GM19463 (cell line): ENCODE data around the gene SF3A2.

Source experiments
- ATAC-seq: cut with Tn5 transposase; IDR thresholded peaks from one replicate; pipeline ENCODE4 v1.9.1; 2021; ENCODE audit warnings: mild to moderate bottlenecking, moderate library complexity; ENCODE audit not compliant: unreplicated experiment

SF3A2 gene

DNA sequence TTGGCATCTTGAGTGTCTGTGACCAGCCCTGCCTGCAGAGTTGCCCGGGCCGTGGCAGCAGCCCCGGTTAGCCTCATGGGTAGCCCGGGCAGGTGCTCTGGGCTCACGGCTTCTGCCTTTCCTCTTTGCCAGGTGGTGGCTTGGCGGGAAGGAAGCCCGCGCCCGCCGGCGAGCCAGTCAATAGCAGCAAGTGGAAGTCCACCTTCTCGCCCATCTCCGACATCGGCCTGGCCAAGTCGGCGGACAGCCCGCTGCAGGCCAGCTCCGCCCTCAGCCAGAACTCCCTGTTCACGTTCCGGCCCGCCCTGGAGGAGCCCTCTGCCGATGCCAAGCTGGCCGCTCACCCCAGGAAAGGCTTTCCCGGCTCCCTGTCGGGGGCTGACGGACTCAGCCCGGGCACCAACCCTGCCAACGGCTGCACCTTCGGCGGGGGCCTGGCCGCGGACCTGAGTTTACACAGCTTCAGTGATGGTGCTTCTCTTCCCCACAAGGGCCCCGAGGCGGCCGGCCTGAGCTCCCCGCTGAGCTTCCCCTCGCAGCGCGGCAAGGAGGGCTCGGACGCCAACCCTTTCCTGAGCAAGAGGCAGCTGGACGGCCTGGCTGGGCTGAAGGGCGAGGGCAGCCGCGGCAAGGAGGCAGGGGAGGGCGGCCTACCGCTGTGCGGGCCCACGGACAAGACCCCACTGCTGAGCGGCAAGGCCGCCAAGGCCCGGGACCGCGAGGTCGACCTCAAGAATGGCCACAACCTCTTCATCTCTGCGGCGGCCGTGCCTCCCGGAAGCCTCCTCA lies 10.4 kb upstream of the SF3A2 start:
- no peak for ATAC-seq

DNA sequence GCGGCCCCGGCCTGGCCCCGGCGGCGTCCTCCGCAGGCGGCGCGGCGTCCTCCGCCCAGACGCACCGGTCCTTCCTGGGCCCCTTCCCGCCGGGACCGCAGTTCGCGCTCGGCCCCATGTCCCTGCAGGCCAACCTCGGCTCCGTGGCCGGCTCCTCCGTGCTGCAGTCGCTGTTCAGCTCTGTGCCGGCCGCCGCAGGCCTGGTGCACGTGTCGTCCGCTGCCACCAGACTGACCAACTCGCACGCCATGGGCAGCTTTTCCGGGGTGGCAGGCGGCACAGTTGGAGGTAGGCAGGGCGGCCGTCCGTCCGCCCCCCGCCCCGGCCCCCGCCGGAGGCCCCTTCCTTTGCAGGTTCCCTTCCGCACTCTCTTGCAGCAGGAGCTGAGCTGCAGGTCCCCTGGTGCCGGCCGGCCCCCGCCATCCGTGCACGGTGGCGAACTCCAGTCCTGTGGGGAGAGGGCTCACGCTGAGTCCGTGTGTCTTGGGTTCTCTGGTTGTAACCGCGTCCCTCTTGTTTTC lies 9.7 kb upstream of the SF3A2 start:
- ATAC-seq = no peak

DNA sequence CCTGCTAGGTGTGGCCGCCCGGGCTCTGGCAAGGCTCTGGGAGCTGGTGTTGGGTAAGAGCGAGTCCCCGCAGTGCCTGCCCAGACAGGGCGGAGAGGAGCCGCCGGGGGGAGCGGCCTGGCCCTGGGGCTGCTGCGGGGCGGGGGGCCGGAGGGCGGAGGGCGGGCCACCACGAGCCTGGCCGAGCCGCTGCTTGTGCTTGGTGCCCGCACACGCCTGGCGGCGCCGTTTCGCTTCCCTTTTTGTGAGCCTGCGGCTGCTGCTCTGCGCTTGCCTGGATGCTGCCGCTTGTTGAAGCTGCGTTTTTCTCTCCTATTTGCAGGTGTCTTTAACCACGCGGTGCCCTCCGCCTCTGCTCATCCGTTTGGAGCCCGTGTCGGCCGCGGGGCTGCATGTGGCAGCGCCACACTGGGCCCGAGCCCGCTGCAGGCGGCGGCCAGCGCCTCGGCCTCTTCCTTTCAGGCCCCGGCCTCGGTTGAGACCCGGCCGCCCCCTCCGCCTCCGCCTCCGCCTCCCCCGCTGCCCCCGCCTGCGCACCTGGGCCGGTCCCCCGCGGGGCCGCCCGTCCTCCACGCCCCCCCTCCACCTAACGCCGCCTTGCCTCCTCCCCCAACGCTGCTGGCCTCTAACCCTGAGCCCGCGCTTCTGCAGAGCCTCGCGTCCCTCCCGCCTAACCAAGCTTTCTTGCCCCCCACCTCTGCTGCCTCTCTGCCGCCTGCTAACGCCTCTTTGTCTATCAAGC lies 9.0 kb upstream of the SF3A2 start:
- ATAC-seq = no peak

DNA sequence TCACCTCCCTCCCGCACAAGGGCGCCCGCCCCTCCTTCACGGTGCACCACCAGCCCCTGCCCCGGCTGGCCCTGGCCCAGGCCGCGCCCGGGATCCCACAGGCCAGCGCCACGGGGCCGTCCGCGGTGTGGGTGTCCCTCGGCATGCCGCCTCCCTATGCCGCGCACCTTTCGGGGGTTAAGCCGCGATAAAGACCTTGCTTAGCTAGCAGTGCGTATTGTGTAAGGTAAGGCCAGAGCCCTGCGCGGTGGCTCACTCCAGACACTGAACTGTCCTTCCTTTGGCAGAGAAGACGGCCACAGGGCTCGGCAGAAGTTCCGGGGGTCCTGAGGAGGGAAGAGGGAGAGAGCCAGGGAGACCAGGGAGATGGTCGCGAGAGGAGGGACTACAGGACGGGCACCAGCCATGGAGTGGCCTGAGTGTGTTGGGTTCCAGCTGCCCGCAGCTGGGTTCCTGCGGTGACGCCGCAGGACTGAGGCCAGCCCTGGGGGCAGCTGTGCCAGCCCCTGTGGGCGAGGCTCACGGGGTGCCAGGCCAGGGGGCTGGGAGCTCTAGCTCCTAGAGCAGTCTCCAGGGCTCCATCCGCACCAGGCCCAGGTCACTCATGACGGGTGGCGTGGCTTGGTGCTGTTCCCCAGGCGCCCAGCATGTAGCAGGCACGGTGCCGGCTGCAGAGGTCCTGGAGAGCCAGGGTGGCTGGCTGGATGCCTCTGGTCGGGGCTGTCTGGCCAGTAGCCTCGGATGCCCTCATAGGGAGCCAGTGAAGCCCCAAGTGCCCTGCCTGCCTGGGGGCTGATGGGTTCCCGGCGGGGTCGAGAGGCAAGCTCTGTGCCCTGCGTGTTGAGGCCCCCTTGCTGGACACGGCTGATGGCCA lies 8.2 kb upstream of the SF3A2 start:
- no peak for ATAC-seq

DNA sequence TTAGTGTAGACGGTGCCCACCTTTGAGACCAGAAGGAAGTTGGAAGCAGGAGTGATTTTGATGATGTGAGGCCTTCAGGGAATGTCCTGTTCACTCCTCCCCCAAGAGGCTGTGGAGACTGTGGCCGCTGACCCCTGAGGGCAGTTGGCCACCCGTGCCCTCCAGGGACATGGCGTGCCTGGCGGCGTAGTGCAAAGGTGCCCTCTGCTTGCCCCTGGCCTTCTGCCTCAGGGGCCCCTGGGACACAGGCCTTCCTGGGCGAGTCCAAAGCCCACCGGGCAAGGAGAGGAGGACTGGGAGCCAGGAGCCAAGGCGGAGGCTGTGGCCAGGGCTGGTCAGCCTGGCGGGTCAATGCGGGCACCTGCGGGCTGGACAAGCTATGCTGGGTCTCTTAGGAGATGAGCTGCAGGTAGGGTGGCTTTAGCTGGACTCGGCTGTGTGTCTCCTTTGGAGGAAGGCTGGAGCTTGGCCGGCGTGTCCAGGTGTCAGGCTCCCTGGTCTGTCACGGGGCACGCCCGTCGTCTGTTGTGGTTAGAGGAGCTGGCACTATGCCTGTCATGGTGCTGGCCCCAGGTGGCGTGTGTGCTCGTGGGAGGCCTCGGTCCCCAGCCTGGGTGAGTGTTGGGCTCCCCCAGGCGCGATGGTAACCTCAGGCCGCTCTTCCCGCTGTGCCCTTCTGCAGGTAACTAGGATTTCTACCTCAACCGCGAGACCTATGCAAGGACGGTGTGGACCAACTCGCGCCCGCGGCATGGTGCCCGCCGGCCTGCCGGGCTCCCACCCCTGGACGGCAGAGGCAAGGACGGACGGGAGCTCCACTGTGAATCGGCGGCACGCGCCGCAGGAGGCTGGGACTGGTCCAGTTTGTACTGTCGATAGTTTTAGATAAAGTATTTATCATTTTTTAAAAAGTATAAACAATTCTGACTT lies 7.3 kb upstream of the SF3A2 start:
- no peak for ATAC-seq

DNA sequence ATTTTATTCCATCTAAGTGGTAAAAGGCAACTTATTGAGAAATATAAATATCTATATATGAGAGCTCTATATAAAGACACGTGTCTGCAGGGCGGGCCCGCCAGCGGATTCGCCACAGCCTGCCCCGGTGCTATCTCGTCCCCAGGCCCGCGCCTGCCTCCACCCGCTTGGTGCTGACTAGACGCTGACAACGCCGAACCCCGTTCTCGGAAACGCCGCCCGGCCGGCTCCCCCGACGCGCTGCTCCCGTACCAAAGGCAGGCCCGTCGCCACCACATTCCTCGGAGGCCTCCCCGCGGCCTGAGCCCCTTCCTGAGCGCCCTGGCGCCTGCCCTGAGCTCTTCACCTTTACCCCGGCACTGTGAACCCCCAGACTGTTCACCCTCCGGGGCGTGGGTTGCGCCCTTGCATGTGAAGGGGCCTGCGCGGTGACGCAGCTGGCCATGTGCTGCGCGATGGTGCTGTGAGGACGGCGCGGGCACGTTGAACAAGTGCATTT lies 6.5 kb upstream of the SF3A2 start:
- no peak for ATAC-seq

DNA sequence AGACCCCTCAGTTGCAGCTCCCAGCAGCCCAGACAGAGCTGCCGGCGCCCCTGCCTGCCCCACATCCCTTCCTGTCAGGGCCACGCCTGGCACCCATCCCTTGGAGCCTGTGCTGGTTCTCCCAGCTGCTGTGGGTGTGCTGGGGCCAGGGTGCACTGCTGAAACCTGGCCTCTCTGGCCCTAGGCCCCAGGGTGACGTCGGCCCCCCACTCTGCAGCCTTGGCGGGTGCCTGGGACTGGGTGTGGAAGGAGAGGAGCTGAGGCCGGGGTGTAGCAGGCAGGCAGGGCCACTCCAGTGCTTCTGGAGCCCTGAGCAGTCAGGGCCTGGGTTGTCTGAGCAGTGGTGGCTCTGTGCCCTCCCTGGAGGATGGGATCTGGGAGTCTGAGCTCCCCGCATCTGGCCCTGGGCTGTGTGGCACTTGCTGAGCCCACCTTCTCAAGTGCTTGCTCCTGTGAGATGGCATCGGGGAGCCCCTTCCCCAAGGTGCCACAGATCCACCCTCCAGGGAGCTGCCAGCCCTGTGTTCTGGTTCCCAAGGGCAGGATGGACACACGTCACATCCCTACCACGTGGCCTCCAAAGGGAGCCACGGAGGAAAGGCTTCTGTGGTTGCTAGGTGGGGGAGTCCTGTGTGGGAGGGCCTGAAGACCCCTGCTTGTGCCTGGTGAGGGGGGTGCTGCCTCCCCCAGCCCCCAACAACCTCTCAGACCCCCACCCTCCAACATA lies 5.7 kb upstream of the SF3A2 start:
- ATAC-seq = no peak

DNA sequence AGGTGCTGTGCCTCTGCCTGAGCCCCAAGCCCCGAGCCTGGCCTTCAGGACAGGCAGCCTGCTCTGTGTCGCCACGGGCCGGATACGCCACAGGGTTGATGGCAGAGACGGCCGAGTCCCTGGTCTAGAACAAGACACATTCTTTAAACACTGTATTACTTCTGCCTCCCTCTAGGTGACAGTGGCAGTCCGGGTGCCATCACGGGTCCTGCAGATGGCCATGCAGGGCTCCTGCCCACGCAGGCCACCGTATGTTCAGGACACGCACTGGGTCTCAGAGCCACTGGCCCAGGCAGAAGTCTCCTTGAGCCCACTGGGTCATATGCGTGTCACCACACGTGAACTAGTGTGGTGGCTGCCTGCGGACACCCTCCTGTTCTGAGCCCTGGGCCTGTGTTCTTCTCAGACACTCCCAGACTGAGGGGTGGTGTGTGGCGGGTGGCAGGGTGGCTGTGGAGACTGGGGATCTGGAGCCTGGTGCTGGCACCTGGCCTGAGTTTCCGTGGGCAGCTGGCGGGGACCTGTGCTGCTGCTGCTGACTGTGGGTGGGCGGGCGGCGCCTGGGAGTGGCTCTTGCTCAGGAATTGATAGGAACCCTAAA lies 4.9 kb upstream of the SF3A2 start:
- ATAC-seq = no peak

DNA sequence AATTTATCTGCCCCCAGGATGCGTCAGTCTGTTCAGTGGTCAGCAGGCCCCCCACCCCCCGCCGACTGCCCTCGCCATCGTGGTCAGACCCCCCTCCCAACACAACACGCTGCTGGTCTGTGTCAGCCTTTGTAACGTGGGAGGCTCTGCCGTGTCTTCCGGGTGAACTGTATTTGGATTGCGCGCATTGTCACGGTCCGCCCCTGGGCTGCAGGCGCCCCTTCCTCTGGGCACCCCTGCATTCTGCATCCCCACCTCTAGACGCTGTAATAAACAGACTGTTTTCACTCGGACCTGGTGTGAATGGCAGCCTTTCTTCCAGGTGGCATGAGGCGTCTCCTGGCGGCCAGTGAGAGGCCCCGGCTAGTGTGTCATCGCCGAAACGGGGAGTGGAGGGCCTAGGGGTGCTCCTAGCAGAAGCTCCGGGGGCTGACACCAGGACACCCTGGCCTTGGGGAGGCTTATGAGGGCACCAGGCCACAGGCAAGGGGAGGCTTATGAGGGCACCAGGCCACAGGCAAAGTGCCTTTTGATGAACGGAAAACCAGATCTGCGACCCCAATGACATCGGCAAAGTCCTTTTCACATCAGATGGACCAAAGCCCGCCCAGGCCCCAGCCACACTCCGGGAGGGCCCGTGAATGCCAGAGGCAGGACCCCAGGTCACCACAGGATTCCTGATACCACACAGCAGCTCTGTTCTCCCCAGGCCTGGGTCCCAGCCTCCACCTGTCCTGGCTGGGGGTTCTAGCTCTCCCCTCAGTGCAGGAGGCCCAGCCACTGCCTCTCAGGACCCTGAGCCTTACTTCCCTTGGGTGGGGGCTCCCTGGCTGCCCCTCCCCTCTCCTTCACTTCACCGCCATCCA lies 4.1 kb upstream of the SF3A2 start:
- ATAC-seq = no peak

DNA sequence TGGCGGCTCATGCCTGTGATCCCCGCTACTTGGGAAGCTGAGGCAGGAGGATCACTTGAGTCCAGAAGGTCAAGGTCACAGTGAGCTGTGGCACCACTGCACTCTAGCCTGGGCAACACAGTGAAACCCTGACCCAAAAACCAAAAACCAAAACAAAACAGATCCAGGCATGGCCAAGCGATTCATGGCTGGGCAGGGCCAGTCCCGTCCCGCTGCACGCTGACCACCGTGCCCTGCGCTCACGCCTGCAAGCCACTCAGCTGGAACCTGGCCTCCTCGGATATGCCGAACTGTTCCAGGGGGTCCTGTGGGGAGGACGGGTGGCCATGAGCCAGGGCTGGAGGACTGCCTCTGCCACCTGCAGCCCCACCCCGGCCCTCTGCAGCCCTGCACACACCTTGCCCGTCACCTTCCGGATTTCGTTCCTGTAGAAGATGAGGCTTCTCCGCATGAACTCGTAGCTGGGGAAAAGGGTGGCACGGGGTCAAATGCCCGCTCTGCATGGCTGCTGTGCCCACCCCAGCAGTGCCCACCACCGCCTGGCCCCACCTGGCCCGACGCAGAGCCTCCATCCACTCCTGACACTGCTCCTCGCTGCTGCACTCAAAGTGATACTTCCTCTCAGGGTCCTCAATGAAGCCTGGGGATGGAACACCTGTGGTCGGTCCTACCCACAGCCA lies 2.9 kb upstream of the SF3A2 start:
- no peak for ATAC-seq

DNA sequence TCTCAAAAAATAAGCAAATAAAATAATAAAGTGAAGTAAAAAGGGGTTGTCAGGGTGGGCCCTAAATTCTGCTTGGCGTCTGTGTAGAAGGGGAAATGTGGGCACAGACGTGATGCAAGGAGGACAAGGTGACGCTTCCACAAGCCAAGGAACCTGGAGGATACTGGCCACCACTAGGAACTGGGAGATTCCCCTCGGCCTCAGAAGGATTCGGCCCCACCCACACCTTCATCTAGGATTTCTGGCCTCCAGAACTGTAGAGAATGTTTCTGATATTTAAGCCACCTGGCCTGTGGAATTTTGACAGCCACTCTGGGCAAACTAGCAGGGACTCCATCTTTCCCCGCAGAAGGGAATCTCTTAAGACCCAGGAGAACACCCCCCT lies 1.6 kb upstream of the SF3A2 start:
- no peak for ATAC-seq

DNA sequence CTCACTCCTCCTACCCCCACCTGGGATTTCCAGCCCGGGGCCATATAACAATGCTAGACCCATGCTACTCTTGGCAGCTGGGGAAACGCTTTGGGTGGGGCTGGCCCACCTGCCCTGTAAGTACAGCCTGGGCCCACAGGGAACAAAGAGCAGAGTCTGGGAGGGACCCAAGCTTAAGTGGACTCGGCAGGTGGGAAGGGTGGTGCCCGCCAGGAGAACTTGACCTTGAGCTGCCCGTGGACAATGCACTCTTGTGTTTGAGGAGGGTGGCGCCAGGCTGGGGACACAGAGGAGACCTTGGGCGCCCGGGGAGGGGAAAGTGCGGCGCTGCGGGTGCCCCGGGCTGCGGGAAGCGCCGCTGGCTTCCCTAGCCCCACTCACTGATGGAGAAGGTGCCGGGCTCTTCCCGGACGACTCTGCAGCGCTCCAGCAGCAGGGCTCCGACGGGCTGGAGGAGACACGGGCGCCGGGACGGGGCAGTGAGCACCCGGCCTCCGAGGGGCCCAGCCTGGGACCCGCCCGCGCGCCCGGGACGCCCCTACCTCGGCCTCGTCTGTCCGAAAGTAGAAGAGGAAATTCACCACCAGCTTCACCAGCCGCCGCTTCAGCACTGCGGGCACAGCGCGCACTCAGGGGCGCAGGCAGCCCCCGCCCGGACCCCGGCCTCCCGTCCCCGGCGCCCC lies 1.1 kb upstream of the SF3A2 start:
- ATAC-seq = no peak

DNA sequence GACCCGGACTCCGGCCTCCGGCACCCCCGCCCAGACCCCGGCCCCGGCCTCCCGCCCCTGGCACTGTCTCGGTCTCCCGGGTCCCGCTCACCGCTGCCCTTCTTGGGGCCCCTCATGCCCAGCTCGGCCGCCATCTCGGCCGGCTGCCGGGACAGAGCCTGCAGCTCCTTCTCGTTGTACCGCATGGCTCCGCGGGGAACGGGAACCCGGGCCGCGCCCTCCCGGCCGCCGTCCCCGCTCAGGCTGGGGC lies 635 bp upstream of the SF3A2 start:
- no peak for ATAC-seq

DNA sequence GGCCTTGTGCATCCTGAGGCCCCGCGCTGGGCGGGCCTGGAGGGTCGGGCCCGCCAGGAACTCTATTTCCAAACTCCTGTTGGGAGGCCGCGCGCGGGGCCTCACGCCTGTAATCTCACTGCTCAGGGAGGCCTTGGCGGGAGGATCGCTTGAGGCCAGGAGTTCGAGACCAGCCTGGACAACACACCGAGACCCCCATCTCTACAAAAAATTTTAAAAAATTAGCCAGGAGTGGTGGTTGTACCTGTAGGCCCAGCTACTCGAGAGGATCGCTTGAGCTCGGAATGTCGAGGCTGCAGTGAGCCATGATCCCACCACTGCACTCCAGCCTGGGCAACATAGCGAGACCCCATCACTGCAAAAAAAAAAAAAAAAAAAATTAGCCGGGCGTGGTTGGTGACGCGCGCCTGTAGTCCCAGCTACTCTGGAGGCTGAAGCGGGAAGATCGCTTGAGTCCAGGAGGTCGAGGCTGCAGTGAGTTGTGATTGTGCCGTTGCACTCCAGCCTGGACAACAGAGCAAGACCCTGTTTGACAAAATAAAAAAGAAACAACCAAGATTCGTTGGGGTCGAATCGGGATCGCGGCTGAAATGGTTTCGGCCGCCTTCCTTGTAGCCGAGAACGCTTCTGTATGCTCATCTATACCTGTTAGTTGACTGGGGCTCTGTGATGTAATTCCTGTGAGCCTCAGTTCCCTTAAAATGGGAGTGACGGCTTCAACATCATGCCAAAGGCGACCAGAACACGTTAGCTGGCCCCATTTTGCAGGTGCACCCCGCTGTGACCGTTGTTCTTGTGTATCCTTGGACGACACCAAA lies 636 bp downstream of the SF3A2 start:
- ATAC-seq = no peak

DNA sequence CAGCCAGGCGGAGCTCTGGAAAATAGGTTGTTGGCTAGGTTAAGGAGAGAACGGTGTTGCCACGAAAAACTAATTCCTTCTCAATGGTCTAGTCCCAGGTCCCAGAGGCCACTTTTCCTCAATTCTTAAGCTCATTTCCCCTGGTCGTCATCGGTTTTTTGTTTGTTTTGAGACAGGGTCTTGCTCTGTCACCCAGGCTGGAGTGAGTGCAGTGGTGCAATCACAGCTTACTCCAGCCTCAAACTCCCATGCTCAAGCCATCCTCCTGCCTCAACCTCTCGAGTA lies 1.2 kb downstream of the SF3A2 start:
- ATAC-seq = no peak

DNA sequence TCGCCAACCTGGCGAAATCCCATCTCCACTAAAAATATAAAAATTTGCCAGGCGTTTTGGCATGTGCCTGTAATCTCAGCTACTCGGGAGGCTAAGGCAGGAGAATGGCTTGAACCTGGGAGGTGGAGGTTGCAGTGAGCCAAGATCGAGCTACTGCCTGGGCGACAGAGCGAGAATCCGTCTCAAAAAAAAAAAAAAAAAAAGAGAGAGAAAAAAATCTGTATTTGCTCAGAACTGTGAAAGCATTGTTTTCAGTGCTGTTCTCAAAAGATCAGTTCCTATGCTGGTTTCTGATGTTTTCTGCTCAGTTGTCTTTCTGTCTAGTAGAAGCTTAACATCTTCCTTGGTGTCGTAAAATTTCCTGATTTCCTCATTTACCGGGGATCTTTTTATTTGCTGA lies 2.5 kb downstream of the SF3A2 start:
- no peak for ATAC-seq
